ENCODE measurements around the gene PTPRT.
"Not testable (repeated sequence)": the region's sequence is repeated elsewhere in the genome, so short reads cannot be mapped to it uniquely, and the experiment has no call there.

PTPRT gene

DNA sequence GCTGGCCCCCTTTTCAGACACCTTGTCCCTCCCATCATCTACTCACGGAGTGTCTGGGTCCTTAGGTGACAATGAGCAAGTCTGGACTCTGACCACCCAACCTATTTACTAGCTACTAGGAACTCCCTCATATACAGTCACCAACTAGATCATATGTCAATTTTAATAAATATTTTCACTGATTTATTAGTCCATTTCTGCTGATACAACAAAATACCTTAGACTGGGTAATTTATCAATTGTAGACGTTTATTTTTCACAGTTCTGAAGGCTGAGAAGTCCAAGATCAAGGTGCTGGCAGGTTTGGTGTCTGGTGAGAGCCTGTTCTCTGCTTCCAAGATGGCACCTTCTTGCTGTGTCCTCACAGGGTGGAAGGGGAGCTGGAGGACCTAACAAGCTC is 229.7 kb downstream of the PTPRT start:
- DNase-seq: no peak

DNA sequence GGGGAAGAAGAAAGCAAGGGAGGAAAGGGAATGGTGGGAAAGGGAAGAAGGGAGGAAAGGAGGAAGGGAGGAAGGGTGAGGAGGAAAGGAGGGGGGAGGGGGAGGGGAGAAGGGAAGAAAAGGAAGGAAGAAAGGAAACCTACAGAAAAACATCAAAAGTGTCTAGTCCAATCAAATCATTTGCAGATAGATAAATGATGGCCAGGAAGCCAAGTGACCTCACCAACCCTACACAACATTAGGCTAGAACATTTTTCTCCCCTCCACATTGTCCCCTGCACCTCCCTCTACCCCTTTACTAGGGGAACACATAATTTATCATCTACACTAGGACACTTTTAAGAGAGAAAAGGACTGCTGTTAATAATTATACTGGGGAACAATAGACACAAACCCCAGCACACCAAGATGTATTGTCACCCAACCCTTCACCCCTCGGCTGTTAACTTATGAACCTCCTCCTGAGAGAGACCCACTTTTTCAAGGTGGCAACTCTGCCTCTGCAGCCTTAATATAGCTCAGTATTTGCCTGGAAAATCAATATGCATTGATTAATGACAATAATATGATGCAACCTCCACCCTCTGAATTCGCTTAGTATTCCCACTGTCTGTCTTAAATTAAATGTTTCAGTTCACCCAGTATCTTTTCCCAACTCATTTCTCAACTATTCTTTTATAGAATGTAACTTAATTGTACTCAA is 231.2 kb downstream of the PTPRT start:
- no peak for DNase-seq

DNA sequence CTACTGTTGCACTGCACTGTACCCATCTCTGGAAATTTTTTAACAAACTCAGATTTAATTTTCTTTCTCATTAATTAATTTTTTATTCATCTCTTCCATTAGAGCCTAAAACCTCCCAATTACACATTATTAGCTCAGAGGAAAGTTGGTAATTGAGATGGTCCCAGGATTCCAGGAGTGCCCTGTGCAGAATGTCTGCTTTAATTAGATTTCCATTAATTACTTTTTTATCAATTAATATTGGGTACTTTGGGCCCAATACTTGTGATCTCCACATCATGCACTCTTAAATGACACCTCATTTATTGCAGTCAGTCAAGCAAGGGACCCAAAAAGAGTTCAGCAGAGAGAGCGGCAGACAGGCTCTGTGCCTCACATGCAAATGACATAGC is 232.0 kb downstream of the PTPRT start:
- no peak for DNase-seq

DNA sequence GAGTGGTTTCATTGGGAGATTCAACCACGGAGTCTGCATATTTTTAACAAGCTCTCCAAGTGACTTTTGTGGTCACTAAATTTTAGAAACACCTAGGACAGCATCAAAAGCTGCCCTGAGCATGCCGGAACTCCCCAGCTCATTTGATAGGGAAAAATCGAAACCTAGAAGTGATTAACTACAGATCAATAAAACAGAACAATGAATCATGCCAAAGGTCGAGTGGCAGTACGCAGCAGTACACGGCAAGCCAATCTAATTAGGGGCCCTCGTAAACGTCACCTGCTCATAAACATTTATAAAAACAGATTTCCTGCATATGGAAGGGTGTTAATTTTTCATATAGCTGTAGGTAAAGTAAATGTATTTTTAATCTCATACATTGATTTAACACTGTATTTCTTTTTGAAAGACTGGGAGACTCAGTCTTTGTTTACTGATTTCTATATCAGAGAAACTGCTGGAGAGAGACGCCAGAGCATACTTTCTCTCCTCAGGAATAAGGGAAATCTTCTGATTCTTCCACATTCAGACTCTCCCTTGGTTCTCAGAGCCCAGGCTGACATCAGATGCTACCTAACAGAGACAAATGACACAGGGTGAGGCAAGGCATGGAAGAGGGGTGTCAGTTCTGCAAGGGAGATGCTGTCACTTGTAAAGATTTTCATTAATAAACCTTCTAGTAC is 232.5 kb downstream of the PTPRT start:
- no peak for DNase-seq

DNA sequence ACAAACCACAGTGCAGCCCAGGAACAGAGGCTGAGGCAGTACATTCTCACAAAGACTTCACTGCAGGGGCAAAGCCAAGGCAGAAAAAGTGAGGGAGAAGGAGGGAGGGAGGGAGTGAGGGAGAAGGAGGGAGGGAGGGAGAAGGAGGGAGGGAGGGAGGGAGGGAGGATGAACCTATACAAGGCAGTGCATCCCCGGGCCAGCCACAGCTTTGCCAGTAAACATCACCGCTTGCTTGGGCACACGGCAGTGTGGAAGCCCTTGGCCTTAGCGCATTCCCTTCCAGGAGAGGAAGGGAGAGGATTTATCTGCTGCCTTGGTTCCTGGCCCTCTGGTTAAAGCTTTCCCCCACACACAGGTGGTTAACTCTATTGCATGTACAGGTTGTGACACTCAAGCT is 234.0 kb downstream of the PTPRT start:
- DNase-seq: no peak

DNA sequence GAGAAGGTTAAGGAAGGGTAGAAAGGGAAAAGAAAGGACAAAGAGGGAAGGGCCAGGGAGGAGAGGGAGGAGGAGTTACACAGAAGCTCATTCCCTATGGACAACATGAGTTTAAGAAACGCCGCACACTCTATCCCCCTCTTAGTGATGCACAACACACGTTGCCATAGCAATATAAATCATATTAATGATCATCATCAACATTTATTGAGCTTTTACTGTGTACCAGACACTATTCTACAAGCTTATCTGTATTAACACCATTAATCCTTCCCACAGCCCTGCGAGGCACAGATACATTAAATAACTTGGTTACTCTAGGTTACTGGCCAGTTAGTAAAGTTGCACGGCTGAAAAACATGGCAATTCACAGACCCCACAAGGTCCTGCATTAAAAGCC is 234.8 kb downstream of the PTPRT start:
- DNase-seq: no peak

DNA sequence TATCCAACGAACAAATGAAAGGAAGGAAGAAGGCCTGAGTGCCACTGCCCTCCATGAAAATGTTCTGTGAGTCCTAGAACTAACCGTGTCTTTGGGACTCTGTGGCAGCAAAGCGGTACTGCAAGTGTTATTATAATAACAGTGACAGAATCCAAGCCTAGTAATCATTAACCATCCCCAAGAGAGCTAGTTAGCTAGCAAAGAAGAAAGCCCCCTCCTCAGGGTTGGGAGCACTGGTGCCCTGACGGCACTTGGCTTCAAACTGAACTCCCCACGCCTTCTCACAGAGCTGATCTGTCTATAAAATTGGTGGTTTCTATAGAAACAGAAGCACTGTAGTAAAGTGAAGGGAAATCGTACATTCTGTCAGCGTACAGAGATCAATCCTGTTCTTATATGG is 239.8 kb downstream of the PTPRT start:
- DNase-seq: no peak

DNA sequence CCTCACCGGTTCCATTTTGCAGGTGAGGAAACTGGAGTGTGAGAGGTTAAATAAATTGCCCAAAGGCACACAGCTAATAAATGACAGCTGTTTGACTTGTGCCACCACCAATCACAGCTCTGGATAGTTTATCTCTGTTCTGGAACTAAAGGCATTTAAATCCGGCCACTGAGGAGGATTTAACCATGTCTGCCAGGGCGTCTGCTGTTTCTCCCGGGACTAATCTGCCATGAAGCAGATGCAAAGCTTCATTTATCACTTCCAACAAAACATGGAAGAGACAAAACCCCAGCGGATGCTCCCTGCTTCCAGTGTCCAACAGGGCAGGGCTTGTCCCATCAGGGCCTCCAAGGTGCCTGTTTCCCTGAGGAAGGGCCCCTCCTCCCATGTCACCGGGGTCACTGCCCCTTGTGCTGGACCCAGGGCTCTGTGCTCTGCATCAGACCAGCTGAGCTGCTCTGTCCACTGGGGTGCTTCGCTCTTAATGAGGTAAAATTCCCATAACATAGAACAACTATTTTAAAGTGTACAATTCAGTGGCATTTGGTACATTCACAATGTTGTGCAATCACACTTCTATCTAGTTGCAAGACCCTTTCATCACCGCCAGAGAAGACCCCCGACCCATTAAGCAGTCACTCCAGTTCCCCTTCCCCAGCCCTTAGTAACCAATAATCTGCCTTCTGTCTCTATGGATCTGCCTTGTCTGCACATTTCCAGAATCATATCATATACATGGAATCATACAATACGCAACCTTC is 244.3 kb downstream of the PTPRT start:
- no peak for DNase-seq

DNA sequence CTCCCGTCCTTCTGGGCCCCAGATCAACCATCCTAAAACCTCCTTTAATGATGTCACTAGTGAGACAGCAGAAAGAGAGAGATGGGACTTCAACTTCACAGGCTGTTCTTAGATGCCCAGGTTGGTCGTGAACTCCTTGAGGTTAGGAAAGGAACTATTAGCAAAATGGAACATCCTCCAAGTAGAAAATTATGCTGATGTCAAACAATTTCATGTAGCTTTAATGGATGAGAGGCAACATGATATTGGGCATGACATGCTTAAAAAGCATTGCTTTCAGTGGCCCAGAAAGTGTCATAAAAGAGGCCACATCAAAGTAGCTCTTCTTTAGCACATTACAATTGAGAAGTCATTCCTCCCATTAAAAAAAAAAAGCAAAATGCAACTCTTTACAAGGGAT is 248.1 kb downstream of the PTPRT start:
- no peak for DNase-seq

DNA sequence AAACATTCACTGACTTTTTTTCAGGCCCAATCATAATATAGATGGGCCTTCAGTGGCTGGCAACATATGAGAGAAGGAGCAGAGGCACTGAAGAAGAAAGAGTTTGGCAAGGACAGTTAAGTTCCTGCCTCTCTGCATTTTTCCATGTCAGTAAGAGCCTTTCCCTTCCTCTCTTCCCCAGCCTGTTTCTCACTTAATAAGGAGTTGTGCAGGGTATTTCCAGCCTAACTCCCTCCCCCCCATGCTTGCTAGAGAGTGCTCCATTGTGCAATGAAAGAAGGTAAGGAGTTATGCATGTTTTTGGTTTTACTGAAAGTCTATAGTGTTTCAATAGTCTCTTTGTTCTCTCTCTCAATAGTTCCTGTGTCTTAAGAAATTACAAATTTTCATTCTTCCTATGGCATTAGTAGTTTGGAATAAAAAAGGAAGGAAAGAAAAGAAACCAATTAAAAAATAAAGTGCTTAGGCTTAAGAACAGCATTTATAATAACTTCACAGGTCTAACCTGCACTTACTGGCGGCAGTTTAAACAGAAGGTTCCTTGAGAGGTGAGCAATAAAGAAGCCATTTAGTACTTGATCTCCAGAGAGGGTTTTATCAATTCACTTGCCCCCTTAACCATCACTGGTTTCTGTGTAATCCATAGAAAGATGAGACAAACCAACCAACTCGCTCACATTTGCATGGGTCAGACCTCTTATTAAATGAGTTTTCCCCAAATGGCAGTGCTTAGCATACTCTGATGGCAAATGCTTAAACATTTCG is 251.1 kb downstream of the PTPRT start:
- no peak for DNase-seq

DNA sequence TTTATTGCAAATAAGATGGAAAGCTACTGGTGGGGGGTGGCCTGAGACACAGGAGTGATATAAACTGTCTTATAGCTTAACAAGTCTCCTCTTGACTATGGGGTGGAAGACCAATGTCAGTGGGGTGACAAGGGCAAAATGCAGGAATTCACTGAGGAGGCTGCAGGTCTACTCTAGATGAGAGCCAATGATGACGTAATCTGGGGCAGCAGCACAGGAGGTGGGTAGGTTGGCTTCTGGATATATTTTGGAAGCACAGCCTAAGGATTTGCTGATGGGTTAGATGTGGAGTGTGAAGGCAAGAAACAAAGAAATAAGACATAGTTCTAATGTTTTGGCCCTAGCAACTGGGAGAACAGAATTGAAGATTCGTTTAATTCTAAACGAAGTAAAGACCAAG is 253.2 kb downstream of the PTPRT start:
- DNase-seq: no peak

DNA sequence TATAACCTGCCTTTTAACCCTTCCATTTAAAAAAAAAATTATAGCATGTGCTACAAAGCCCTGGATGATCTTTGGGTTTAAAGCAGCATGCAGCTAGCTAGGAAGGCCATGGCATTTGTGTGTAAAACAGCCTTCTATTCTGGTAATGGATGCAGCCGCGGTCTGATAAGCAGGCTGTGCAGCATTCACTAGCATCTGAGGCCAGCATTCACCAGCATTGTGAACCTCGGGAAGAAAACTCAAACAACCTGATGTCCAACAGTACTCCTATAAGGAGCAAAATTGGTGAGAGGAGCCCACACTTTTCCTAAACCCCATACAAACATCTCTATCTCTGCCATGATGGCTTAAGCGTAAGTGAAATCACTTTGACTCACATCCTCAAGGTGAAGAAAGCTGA is 265.5 kb downstream of the PTPRT start:
- no peak for DNase-seq

DNA sequence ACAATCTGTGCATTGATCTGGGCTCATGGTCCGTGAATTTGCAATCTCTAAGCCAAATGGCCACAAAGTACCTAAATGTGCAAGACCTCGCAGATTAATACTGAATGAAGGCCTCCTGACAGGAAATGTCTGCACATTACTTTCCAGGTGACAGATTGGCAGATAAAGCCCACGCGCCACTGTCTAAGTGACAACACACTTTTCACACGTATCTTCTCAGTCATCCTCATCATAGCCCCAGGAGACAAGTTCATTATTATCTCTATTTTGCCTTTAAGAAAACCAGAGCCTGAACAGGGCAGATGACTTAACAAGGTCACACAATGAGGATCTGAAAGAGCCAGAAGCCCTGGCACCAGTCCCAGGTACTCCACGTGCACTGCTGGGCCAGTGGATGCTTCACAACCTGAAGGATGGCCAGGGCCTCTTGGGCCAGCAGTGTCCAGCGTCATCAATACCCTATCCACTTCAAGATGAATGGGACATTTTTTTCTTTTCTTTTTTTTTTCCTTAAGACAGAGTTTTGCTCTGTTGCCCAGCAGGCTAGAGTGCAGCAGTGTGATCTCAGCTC is 266.3 kb downstream of the PTPRT start:
- no peak for DNase-seq

DNA sequence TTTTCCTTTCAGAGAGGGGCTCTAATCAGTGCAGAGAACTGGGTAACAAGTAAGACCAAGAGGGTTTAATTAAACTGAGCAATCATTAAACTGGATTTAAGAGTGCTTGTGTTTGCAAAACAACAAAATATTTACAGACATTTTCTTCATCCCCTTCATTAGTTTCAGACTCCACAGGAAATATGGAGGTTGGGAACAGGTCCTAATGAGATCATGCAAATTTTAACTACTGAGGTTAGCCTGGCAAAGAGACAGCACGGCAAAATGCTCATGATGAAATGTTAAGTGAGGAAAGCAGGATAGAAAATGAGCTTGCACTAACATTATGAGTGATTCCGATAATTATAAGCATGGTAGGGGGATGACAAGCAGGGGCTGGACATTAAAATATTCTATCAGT is 268.9 kb downstream of the PTPRT start:
- DNase-seq: no peak

DNA sequence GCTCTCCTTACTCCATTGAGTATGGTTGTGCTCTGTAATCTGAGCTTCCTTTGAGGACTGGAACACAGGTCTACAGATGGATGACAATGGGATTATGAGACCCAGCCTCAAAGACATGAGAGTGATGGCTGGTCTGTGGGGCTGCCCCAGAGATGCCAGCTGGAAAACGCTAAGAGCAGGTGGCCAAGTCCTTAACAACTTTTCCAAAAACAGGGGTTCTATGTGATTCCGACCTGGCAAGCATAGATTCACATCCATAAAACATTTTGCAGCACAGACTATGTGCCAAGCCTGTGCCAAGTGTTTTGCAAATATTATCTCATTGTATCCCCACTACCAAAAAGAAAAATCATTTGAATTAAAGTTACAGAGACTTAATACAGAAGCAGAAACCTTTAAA is 270.4 kb downstream of the PTPRT start:
- DNase-seq: no peak

DNA sequence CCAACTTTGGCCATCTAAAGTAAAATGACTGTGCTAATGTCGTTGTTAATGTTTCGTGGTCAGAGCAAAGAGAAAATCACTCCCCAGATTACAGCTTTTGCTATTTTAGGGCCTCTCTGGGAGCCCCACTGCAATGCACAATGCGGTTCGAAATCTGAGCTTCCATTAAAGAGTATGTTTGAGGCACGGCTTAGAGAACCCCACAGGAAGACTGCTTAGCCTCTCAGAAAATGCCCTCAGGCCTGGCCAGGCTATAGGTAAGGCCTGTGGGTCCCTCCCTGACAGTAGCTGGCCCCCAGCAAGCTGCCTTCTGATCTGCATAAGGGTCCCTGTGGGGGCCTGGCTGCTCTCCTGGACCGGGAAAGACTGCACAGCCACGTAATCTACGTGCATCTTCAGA is 274.6 kb downstream of the PTPRT start:
- DNase-seq: no peak

DNA sequence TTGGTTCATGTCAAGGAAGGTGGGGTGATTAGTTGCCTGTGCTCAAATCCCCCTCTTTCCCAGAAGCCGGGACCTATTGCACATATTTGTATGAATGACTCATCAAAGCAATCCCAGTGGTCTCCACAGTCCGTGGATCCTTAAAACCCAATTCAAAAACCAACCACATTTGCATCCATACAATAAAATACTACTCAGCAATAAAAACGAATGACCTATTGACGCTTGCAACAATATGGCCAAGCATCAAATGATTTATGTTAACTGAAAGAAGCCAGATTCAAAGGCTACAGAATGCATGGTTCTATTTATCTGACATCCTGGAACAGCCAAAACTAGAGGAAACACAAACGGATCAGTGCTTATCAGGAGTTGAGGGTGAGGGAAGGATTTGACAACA is 275.4 kb downstream of the PTPRT start:
- DNase-seq: no peak

DNA sequence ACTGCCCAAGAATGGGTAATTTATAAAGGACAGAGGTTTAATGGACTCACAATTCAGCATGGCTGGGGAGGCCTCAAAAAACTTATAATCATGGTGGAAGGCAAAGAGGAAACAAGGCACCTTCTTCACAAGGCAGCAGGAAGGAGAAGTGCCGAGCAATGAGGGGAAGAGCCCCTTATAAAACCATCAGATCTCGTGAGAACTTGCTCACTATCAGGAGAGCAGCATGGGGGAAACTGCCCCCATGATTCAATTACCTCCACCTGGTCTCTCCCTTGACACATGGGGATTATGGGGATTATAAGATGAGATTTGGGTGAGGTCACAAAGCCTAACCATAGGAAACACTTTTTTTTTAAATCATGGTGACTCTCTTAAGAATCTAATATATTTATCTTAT is 278.9 kb downstream of the PTPRT start:
- not testable (repeated sequence) for DNase-seq

DNA sequence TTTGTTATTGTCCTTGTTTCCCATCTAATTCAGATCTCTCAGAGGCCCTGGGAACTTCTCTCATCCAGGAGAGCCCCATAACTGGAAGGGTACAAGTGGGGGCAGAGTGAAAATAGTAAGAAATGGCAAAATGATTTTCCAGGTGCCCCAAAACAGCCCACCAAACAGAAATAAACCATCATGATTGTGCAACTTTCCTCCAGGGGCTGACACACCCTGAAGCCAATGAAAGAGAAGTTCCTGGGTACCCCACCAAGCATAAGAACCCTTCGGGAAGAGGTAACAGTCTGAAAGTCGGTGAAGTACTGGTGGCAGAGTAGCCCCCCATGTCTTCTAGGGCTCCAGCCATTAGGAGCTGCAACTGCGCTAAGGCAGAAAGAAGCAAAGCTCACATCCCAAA is 282.0 kb downstream of the PTPRT start:
- DNase-seq: no peak

DNA sequence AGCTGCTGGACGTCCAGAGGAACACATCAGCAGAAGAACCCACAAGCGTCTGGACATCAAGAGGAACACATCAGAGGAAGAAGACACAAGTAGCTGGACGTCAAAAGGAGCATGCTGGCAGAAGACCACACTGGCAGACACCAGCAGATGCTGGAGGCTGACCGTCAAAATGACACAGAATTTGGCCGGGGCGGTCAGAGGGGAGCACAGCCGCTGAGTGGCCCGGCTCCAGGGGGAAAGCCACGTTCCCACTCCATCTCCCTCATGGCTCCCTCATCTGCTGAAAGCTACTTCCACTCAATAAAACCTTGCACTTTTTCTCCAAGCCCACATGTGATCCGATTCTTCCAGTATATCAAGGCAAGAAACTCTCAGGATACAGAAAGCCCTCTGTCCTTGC is 283.6 kb downstream of the PTPRT start:
- no peak for DNase-seq

DNA sequence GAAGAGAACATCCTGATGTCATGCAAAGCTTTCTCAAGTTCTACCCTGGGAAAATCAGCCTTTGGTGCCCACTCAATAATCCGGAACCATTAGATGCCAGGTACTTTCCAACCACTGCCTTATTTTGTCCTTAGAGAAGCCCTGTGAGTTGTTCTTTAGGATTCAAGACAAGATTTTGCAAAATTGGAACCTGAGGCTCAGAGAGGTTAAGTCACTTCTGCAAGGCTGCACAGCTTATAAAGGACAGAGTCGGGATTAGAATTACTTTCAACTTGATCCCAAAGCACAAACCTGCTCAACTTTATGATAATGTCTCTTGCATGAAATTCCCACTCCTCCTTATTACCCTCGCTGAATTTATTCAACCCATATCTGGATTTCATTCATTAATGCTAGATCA is 287.2 kb downstream of the PTPRT start:
- DNase-seq: no peak

DNA sequence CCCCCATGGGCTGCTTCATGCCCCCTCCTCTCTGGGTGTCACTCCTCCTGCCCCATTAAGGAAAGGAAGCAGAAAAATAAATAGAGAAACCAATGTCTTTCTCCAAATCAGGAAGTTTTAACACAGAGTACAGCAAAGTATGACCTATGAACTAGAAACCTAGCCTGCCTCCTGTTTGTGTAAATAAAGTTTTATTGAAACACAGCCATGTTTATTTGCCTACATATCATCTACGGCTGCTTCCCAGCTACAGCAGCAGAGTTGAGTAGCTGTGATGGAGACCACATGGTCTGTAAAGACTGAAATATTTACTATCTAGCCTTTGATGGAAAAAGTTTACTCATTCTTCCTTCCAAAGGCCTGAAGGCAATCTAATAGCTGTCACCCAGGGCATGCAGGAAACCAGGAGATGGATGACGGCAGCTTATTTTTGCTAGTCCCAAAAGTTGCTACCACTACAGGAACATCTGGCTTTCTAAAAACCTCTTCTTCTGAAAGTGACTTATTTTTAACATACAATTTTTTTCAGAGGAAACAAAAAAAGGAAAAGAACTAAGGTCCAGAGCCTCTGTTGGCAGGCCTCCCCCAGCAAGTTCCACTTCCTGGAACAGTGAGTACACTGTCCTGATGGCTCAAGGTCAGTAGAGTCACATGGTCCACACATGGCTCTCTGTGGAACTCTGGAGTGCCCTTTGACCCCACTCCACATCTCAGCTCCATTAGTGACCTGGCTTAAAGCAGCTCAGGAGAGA is 287.8 kb downstream of the PTPRT start:
- no peak for DNase-seq

Data from stimulated activated CD4-positive, alpha-beta T cell treated with anti-CD3 and anti-CD28 coated beads, Interleukin-15, amount 100 ng/mL, for 24 hours (primary cell).